ENCODE measurements around the gene CRB1.

DNA sequence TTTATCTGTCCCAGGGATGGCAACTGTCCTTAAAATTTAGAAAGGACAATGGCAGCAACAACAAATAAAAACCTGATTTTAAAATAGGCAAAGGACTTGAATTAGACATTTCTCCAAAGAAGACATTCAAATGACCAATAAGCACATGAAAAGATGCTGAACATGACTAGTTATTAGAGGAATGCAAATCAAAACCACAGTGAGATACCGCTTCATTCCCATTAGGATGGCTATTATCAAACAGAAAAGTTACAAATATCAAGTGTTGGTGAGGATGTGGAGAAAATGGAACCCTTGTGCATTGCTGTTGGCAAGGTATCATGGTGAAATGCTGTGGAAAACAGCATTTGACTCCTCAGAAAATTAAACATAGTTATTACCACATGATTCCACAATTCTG lies 120.7 kb downstream of the CRB1 start:
- TF ChIP-seq, protein P1, sequence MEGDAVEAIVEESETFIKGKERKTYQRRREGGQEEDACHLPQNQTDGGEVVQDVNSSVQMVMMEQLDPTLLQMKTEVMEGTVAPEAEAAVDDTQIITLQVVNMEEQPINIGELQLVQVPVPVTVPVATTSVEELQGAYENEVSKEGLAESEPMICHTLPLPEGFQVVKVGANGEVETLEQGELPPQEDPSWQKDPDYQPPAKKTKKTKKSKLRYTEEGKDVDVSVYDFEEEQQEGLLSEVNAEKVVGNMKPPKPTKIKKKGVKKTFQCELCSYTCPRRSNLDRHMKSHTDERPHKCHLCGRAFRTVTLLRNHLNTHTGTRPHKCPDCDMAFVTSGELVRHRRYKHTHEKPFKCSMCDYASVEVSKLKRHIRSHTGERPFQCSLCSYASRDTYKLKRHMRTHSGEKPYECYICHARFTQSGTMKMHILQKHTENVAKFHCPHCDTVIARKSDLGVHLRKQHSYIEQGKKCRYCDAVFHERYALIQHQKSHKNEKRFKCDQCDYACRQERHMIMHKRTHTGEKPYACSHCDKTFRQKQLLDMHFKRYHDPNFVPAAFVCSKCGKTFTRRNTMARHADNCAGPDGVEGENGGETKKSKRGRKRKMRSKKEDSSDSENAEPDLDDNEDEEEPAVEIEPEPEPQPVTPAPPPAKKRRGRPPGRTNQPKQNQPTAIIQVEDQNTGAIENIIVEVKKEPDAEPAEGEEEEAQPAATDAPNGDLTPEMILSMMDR (IDR thresholded peaks at IDR 0.05; ENCODE audit: borderline replicate concordance, extremely low read depth, low read length, poor library complexity, severe bottlenecking), result no peak
- no peak for TF ChIP-seq EZH2 (IDR thresholded peaks at IDR 0.05; ENCODE audit: borderline replicate concordance, low read depth, low read length, severe bottlenecking)
